Right hindlimb (tissue), 1 donor: Measurements from ENCODE around the gene RRBP1.
"Not testable (repeated sequence)": the region's sequence is repeated elsewhere in the genome, so short reads cannot be mapped to it uniquely, and the experiment has no call there.

Experiments used
- DNase-seq: peaks from one replicate; pipeline ENCODE4 v3.0.0-alpha.2; 2018

Gene RRBP1

DNA sequence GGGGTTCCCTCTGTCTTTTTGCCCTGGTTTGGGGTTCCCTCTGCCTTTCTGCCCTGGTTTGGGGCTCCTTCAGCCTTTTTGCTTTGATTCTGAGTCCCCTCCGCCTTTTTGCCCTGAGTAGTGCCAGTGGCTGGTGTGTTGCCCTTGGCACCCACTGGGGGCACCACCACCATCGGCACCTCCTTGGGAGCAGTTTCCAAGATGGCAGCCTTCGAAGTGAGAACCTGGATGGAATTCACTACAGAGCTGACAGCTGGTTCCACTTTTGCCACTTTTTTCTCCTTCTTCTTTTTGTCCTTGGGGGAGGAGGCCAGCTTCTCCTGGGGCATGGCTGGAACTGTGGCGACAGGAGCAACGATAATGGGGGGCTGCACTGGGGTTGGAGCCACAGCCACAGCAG is 22.2 kb downstream of the RRBP1 start:
- DNase-seq = no peak

DNA sequence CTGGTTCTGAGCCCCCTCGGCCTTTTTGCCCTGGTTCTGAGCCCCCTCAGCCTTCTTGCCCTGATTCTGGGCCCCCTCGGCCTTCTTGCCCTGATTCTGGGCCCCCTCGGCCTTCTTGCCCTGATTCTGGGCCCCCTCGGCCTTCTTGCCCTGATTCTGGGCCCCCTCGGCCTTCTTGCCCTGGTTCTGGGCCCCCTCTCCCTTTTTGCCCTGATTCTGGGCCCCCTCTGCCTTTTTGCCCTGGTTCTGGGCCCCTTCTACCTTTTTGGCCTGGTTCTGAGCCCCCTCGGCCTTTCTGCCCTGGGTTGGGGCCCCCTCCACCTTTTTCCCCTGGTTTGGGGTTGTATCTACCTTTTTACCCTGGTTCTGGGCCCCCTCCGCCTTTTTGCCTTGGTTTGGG is 22.7 kb downstream of the RRBP1 start:
- not testable (repeated sequence) for DNase-seq

DNA sequence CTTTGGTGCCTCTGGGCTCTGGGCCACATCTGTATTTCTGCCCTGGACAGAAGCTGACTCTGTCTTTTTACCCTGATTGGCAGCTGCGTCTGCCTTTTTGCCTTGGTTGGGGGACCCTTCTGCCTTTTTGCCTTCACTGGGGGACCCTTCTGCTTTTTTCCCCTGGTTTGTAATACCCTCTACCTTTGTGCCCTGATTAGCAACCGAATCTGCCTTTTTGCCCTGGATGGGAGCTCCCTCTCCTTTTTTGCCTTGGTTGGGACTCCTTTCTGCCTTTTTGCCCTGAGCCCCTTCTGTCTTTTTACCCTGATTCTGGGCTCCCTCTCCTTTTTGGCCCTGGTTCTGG is 23.4 kb downstream of the RRBP1 start:
- DNase-seq = no peak

DNA sequence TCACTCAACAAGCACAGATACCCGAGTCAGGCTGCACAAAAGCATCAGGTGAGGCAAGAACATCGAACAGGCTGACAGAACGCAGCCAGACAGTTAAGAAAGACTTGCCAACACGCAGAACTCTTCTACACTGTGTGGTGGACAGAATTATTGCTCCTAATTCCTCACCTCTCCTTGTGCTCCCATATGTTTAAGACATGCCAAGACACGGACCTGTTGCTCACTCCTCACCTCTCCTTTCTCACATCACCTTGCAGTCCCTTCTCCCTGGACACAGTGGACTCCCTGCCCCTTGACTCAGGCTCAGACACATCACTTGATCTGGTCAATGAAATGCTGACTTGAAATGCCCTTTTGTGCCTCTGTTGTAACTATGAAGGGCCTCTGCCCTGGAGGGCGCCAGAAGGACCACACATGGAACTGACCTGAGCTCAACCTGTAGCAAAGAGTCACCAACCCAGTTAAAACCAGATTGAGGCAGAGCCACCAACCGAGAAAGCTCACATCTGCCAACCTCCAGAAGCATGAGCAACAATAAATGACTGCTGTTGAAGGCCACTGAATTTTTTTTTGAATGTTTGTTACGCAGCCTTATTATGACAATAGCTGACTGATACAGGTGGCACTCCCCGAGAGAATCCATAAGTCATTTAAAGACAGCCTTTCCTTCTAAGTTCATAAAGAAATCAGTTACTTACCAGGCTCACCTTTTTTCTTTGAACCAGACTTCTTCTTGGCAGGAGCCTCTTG is 24.0 kb downstream of the RRBP1 start:
- no peak for DNase-seq

DNA sequence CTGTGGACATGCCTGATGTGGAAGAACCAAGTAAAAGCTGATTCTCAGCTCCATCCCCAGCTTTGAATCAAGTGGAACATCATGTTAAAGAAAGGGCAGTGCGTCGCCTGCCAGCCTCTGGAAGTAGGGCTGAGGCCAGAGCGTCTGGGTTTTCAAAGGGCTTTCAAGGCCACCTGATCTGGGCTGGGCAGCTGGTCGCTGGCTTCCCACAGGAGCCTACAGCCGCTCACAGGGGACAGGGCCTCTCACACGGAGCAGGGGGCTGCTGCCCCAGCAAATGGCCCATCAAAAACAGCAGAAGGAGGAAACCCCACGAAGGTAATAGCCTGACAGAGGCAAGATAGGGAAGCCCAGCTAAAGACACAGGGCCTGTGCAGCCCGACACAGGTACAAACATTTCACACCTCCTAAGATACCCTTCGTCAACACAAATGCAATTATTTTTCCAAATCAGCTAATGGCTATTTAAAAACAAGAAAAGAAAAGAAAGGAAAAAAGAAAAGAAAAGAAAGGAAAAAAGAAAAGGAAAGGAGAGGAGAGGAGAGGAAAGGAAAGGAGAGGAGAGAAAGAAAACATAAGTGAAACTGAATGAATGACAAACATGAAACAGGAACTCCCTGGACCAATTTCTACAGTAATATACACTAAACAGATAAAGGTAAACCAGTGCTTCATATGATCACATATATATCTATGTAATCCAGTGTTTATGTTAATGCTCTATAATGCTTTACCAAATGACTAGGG is 24.8 kb downstream of the RRBP1 start:
- no peak for DNase-seq

DNA sequence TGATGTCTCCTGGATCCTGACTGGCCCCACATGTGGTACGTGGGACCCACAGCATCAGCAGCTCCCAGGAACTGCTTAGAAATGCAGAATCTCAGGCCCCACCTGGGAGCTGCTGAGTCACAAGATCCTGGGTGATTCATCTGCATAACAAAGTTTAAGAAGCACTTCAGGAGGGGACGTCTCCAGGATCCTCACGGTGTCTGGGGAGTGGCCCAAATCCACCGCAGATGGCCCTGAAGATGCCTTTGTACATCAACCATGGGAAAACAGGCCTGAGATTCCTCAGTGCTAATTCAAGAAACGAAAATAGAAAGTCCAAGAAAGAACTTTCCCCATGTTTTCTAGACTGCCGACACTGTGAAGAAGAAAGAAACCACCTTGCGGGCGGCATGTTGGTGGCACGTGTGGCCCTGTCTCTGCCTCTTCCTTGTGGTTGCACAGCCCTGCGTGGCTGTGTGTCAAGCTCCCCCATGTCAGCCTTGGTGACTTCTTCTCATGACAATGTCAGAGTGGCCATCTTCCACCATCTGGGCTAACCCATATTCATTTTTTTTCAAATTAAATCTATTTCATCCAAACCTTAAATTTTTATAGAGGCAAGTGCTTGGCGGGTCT is 26.1 kb downstream of the RRBP1 start:
- DNase-seq = no peak

DNA sequence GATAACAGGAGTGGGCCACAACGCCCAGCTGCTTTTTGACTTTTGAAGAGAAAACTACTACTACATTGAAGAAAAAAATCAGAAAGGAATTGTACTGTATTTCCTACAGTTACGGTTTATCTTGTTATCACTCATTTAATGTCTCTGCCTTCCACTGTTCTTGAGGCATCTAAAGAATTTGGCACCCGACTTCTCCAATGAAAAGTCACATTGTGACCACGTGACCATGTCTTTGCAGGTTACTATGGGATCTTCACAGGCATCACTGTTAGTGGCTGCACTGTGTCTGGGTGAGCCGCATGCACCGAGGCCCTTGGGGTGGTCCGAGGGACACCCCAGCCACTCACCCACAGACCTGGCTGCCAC is 26.8 kb downstream of the RRBP1 start:
- no peak for DNase-seq

DNA sequence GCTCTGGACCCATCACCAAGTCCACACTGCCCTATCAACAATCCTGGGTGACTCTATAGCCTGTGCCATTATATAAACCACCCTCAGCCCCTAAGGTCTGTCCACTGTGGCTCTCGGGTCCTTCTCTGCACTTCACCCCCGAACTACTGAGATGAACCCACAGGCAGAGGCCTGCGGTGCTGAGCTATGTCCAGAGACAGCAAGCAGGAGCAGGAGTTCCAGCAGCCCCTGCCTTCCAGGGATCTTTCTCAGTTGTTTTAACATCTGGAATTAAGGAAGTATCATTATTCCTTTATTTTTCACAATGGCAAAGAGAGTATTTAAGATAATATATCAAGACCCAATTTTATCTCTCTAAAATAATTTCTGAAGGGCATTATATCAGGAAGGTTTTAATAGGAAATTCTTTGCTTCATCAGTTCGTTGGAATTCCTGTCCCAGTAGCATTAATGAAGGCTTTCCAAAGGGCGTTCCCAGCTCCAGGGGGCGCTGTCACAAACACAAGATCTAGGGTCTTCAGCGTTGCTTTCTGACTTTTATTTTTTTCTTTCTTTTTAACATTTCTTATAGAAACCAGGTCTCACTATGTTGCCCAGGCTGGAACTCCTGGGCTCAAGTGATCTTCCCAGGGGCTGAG is 27.3 kb downstream of the RRBP1 start:
- peak; percentile 44 for DNase-seq

DNA sequence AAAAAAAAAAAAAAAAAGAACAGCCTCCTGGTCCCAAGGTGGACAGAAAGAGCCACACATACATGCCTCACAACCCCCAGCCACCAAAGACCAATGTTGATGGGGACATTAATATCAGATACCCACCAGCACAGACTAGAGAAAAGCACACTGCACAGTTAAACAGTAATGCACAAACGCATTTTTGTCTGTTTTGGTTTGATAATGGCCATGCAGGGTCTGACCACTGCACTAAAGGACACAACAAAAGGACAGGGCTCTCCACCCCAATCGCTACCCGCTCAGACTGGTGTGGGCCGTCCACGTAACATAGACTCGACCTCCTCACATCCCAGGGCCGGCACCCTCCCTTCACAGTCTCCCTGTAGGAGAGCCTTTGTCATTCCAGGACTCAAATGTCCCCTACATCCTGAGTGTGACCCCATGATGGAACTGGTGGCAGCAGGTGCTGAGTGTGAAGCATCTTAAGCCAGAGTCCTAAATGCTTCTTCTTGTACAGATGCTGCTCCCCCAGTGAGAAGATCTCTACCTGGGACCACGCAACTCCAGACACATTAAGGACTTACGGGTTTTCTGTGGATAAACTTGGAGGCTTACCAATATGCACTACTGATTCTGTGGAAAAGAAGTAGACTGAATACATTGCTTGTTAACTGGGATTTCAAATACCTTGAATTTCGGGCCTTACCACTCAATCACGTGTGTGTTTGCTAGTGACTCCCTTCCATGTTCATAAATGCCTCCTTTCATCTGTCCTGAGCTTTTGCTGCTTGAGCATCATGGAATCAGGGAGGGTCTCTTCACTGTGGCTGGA is 28.0 kb downstream of the RRBP1 start:
- no peak for DNase-seq

DNA sequence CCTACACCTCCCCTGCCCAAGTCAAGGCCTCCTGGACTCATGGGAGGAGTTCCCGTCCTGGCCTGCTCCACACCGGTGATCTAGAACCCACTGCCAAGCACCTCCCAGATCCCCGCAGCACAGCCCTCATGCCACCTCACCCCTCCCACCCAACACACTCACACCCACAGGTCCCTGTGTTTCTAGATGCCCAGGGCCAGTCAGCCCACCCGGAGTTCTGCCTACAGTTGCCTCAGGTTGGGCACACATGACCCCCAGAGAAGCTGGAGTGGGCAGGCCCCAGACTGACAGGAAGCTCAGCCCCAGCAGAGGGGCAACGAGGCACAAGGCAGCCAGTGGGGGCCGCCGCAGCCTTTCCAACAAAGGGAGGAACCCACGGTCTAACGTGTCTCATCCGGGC is 29.6 kb downstream of the RRBP1 start:
- no peak for DNase-seq

DNA sequence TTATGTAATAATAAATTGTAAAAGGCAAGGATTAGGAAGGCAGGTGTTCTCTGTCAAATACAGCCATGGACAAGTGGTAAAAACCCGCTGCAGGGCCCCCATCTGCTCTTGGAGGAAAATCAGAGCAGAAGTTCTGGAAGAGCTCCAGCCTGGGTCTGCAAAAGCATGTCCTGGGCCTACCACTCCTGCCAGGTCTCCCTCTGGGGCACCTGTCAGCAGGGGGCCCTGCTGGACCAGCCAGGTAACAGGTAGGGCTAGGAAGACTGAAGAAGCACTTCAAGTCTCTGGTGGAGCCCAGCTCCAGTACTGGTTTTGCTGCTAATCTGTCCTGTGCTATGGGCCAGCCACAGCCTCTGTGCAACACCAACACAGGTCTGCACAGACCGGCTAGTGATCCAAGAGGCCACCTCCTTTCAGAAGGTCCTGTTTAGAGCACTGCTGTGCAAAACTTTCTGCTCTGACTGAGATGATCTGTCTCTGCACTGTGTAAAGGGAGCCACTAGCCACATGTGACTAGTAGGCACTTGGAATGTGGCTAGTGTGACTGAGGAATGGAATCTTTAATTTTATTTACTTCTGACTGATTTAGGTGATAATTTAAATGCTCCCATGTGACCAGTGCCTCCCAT is 30.2 kb downstream of the RRBP1 start:
- no peak for DNase-seq

DNA sequence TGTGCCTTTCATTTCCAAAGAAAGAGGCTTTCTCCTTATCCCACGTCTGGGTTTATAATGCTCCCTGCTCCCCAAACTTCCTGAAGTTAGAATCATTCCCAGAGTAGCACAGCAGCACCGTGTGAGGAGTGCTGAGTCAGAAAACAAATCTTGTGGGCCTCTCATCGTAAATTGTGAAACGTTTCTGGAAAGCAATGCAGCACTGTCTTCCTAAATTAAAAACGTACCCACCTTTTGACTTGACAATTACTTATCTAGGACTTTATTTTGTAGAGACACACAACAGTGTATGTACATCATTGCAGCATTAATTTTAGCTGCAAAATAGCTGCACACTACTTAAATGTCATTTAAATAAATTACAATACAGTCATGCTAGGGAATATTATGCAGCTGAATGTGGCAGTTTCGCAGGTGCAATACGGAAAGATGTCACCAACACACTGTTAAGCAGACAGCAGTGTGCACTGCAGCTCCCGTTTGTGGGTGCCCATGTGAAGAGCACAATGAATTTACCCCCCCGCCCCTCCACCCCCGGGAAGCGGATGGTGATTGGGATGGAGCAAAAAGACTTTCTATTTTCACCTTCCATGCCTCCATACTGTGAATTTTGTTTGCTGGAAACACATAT is 30.8 kb downstream of the RRBP1 start:
- no peak for DNase-seq

DNA sequence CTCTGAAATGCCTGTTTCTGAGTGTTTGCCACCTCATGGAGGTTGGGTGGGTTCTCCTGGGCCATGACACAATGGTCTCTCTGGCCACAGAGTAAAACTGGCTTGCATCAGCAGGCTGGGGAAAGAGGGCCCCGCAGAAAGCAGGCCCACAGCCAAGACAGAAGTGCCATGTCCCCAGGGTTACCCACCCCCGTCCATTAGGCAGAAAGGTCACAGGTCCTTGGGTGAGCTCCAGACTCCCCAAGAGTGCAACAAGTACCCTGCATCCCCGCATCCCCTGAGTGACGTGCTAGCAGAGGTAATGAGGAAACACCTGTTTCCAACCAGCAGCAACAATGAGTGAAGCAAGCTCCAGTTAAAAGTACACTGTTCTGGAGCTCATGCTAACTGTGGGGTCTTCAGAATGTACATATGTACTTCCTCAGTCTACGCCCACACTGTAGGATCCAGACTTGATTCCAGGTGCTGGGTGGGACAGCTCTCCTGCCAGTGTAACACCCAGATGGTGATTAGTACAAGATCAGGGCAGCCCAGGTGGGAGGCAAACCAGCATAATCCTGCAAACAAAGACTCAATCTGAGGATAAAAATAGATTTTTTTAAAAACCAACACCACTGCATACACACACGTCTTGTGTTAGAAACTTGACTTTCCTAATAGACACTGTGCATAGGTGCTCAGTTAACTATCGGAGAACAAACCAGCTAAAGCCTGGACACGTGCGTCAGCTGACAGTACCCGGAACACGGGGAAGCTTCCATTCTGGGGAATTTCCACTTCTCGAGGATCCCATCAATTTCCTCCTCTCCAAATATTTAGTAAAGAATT is 31.5 kb downstream of the RRBP1 start:
- DNase-seq = peak; percentile 26

DNA sequence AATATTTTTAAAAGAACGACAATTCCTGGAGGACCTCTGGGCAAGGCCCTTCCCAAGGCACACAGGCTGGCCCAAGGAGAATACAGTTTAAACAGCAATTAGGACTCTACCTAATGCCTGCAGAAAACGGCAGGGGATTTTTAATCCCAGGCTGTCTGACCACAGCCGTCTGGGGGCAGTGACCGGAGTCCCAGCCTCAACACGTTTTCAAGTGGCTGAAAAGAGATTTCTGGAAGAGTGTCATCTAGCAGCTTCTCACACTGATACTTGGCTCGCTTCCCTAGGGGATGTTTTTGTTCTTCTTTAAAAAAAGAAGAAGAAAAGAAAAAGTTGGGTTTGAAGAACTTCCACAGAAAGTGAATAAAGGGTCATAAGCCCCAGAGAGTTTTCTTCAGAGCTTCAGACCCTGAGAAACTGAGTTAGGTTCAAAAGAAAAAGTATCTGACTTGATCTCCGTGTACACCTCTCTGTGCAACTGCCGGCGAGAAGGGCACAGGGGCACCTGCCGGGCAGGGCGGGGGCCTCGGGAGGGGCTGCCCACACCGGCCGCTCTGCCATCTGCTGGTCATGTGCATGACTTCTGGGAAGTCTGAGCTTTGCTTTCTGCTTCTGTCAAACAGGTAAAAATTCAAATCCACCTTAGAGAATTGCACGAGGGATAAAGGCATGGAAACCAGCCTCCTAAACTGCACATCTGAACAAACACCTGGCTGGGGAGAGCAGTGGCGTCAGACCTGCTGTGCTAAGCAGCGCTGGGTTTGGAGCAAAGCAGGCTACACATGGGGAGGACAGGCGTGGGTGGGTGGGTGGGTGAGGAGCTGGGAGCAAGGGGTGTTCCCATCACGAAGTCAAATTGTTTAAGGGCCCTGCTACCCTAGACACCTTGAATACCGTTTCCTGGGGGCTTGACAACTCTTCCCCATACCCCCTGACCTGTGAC is 33.0 kb downstream of the RRBP1 start:
- no peak for DNase-seq

DNA sequence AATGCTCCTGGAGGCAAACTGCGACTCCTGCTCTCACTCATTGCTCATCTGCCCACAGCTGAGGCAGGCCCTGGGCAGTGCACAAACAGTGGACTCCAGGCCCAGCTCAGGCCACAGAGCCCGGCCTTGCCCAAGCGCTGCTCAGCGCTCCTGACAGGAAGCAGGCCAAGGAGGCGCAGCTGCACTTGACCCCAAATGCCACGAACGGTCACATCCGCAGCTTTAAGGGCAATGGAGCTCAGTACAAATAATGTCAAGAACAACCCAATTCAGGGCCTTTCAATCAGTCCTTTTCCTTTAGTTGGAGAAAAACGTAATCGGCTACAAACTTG is 33.8 kb downstream of the RRBP1 start:
- no peak for DNase-seq

DNA sequence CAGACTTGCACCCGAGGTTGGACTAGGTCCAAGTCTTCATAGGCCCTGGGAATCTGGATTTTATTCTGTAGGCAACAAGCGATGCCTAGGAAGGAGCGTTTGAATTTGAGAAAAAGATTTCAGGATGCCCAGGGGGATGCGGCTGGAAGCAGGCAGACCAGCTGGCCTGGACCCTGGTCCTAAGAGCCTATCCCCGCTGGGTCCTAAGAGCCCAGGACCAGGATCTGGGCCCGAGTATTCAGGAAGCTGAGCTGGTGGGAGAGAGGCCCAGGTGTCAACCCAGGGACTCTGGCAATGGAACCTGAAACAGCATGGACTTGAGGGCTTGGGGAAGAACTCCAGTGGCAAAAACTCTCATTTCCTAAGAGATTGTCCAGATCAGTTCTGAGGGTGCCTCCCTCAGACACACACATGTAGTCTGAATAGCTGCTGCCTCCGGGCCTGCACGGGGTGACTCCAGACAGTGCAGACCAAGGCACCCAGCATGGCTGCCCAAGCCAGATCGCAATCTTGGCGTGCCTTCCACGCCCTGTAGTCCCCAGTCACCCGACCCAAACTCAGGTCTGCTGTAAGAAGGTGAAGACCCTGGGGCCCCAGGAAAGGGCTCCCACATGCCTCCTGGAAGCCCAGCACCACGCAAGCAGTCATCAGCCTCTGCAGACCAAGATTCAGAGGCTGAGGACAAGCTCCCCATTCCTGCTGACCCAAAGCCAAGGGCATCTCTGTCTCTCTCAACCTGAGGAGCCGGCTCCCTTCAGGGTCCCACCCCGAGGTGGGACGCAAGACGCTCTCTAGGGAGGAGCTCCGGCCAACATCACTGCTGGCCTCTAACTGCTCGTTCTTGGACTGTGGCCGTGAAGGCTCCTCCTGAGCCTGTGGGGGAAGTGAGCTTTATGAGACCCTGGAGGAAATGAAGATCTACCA is 34.4 kb downstream of the RRBP1 start:
- DNase-seq = peak; percentile 23

DNA sequence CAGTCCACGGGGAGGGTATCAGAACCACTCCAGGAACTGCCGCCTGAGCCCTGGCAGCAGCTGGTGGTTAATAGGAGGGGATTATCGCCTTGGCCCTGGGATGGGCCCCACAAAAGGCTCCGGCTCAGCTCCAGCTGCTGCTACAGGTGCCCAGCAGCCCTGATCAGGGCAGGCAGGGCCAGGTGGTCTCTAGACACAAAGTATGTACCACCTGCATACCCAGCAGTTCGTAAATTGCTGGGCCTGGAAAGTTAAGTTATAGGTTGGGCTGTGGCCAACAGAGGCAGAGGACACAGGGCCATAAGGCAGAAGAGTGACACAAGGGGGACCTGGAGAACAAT is 35.1 kb downstream of the RRBP1 start:
- peak; percentile 60 for DNase-seq

DNA sequence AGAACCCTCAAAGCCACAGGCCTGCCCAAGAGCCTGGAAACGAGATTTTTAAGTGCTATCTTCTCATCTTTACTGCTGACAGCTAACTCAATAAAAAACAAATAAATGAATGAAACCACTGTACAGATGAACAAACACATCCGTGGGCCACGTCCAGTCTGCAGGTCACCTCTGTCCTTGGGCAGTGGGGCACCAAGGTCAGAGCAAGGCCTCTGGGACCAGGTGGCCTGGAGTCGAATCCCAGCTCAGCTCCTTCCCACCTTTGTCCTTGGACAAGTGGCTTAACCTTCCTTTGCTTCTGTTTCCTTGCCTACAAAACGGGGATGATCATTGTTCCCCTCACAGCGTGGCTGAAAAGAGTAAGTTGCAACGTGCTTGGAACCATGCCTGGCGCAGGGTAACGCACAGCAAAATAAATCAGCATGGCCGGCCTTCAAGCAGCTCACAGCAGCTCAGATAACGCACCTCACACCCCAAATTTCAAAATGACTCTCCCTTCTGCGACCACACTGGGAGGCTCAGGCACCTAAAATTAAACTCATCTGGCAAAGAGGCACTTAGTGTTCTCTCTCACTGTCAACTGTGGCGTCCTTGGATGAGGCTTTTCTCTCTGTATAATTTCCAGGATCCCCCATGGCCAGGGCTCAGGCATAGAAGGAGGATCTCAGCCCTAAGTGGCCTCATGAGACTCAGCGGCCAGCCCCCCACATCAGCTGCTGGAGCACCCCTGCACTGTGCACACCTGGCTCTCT is 35.7 kb downstream of the RRBP1 start:
- no peak for DNase-seq
